NCI-H1436 treated with DMSO at 0.1 percent for 48 hours (cell line): ENCODE measurements around the gene ANKRD66.

Experiments
- DNase-seq: peaks from one replicate; lab custom pipeline; 2025; lab: John Stamatoyannopoulos, UW

Gene ANKRD66

DNA sequence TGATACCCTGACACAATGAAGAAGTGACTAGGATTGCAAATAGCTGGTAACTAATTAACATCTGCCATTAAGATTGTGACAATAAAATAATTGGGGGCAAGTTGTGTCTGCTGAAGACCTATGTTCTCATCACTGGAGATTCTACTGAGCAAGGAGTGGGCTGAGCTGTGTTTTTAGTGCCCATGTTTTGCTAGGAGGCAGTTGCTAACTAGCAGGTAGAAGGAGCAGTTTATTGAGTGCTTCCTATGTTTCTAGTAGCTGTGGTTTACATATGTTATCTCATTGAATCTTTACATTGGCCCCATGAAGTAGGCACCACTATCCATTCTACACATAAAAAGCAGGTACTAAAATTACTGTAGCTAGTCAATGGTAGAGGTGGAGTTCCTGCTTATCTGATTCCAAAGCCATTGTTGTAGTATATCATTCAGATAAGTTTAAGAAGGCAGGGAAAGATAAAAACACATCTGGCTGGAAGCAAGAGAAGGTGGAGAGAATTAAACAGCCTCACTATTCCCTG, 43.7 kb downstream of the ANKRD66 start:
- DNase-seq: no peak

DNA sequence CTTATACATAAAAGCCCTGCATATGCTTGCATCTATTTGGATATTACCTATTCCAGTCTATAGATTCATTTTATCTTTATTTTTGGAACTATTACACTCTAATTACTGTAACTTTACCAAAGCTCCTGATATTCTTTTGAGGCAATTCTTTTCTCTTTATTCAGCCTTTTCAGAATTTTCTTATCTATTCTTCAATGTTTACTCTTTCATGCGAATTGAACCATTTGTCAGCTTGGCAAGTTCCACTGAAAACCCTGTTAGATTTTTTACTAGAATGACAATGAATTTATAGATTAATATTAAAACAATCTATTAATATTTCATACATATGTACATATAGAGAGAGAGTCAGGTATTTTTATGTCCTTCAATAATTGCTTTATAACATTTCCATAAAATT, 45.9 kb downstream of the ANKRD66 start:
- no peak for DNase-seq

- no peak for DNase-seq
Measured at GRCh38 chr6:46793138-46793537, 46.4 kb downstream of the ANKRD66 start, which contains the start of gene MEP1A. Gene MEP1A (plus strand): TSS chr6:46793389. CDS start chr6:46793399, 10 bp downstream.

GRCh38 chr6:46794068-46794467, 47.3 kb downstream of the ANKRD66 start:
- DNase-seq: no peak

DNA sequence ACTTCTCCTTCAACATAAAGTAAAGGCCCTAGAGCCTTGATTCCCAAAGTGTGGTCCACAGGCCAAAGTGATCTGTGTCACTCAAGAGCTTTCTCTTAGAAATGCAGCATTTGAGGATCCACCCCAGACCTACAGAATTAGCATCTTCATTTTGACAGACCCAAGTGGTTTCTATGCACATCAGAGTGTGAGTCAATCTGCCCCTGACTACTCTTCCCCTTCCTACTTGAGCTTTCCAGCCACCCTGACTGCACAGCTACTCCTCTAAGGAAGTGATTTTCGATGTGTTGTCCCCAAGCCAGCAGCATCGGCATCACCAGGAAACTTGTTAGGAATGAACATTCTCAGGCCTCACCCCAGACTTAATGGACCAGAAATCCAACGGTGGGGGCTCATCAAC, 49.1 kb downstream of the ANKRD66 start:
- no peak for DNase-seq

DNA sequence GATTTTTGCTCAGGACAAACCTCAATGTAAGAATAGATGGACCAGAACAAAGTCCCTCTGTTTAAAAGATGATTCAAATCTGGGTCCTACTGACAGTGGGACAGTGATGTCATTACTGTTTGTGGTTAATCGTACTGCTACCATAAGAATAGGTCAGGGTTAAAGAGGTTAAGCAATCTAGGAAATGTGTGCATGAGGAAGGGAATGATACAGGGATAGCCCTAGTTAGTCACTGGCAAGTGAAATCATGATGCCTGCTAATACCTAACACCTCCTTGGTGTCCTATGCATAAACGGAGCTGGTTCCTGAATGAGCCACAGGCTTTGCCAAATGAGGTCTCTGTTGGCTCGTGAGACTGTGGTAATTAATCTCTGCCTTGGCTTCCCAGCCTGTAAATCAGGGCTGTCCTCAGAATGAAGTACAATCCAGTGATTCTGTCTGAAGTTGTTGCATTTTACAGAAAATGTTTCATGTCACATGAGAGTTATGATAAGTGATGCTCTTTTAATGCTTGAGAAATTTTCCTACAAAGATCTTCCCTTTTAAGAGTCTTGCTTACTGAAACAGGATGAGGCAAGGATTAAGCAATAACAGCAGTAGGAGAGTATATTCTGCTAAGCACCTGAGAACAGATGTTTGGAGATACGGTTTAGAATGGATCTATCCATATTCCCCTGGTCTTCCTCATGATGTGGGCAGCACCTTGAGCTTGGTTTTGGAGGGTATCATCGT, 50.3 kb downstream of the ANKRD66 start:
- no peak for DNase-seq

- DNase-seq: no peak
Measured at GRCh38 chr6:46799657-46800056, 52.9 kb downstream of the ANKRD66 start.

- DNase-seq: no peak
Measured at GRCh38 chr6:46808806-46809205, 62.1 kb downstream of the ANKRD66 start.
